Right hindlimb (tissue), 1 donor: ENCODE data around the gene NEBL.
A peak's percentile ranks its signal among the peaks of the same experiment; 100 is the strongest.

Source experiments
- DNase-seq: peaks from one replicate; pipeline ENCODE4 v3.0.0-alpha.2; 2018

The NEBL gene

GRCh38 chr10:20778008-20778757, 118.9 kb downstream of the NEBL start:
- no peak for DNase-seq

- no peak for DNase-seq
Measured at GRCh38 chr10:20776384-20777118, 120.6 kb downstream of the NEBL start.

- no peak for DNase-seq
Measured at GRCh38 chr10:20771051-20771450, 126.1 kb downstream of the NEBL start.

- DNase-seq = no peak
Measured at GRCh38 chr10:20769481-20769880, 127.6 kb downstream of the NEBL start.

GRCh38 chr10:20768843-20769242, 128.3 kb downstream of the NEBL start:
- no peak for DNase-seq

GRCh38 chr10:20767028-20767427, 130.1 kb downstream of the NEBL start:
- DNase-seq = peak; percentile 40

- DNase-seq = no peak
Measured at GRCh38 chr10:20765066-20765465, 132.0 kb downstream of the NEBL start.

- no peak for DNase-seq
Measured at GRCh38 chr10:20760460-20760859, 136.7 kb downstream of the NEBL start.

GRCh38 chr10:20748551-20748950, 148.6 kb downstream of the NEBL start:
- DNase-seq = no peak

- DNase-seq = no peak
Measured at GRCh38 chr10:20747782-20748181, 149.3 kb downstream of the NEBL start.

- no peak for DNase-seq
Measured at GRCh38 chr10:20746856-20747255, 150.3 kb downstream of the NEBL start.

GRCh38 chr10:20745556-20746375, 151.3 kb downstream of the NEBL start:
- DNase-seq = no peak

- no peak for DNase-seq
Measured at GRCh38 chr10:20744821-20745220, 152.3 kb downstream of the NEBL start.

- DNase-seq = no peak
Measured at GRCh38 chr10:20743942-20744341, 153.2 kb downstream of the NEBL start.

GRCh38 chr10:20742737-20743541, 154.2 kb downstream of the NEBL start:
- no peak for DNase-seq

GRCh38 chr10:20740120-20740519, 157.0 kb downstream of the NEBL start:
- DNase-seq = no peak

- DNase-seq = no peak
Measured at GRCh38 chr10:20737107-20737506, 160.0 kb downstream of the NEBL start.
